AG09309 (cell line): Measurements from ENCODE around the gene C14orf93.

Experiments used
- DNase-seq: peaks from one replicate; pipeline ENCODE4 v3.0.0-alpha.2; 2010; ENCODE audit warnings: low read depth
- H3K4me3 ChIP-seq: 2 replicates; pipeline ENCODE4 v1.5.1; 2011; ENCODE audit warnings: mild to moderate bottlenecking, low read depth, low read length, moderate library complexity; ENCODE audit not compliant: control insufficient read depth
- TF ChIP-seq, protein P1 (sequence below): IDR thresholded peaks from 2 replicates; pipeline ENCODE4 v1.5.1; 2011; ENCODE audit warnings: mild to moderate bottlenecking, low read depth, low read length, inconsistent platforms; ENCODE audit not compliant: insufficient read depth, control insufficient read depth; ENCODE audit errors: missing control alignments

The C14orf93 gene

GRCh38 chr14:22991852-22992251, 18.1 kb downstream of the C14orf93 start:
- no peak overlapping the region for H3K4me3 ChIP-seq
- DNase-seq, result no peak
- TF ChIP-seq, protein P1, sequence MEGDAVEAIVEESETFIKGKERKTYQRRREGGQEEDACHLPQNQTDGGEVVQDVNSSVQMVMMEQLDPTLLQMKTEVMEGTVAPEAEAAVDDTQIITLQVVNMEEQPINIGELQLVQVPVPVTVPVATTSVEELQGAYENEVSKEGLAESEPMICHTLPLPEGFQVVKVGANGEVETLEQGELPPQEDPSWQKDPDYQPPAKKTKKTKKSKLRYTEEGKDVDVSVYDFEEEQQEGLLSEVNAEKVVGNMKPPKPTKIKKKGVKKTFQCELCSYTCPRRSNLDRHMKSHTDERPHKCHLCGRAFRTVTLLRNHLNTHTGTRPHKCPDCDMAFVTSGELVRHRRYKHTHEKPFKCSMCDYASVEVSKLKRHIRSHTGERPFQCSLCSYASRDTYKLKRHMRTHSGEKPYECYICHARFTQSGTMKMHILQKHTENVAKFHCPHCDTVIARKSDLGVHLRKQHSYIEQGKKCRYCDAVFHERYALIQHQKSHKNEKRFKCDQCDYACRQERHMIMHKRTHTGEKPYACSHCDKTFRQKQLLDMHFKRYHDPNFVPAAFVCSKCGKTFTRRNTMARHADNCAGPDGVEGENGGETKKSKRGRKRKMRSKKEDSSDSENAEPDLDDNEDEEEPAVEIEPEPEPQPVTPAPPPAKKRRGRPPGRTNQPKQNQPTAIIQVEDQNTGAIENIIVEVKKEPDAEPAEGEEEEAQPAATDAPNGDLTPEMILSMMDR, result no peak

GRCh38 chr14:22987291-22987690, 22.7 kb downstream of the C14orf93 start:
- H3K4me3 ChIP-seq, result no peak overlapping the region
- no peak for DNase-seq
- TF ChIP-seq, protein P1, result no peak

GRCh38 chr14:22986508-22987054, 23.4 kb downstream of the C14orf93 start:
- DNase-seq, result no peak
- no peak overlapping the region for H3K4me3 ChIP-seq
- TF ChIP-seq, protein P1, result peak; percentile 89

GRCh38 chr14:22985894-22986507, 23.9 kb downstream of the C14orf93 start:
- no peak for DNase-seq
- H3K4me3 ChIP-seq, result no peak overlapping the region
- TF ChIP-seq, protein P1, result no peak

- no peak for DNase-seq
- TF ChIP-seq, protein P1, result no peak
- H3K4me3 ChIP-seq, result no peak overlapping the region
These were observed 24.8 kb downstream of the C14orf93 start for GRCh38 chr14:22984959-22985658.

- peak within 1 kb of the TSS; percentile 80 for H3K4me3 ChIP-seq
- peak; percentile 82 for DNase-seq
- TF ChIP-seq, protein P1, result no peak
These were observed 27.3 kb downstream of the C14orf93 start, which contains the start of gene AJUBA for GRCh38 chr14:22982477-22983245. TSS of gene AJUBA (minus strand) at chr14:22982551. CDS start at chr14:22982266, 285 bp downstream.
